Memory B cell (primary cell): ENCODE data around the gene CCDC88B.

Experiments
- ATAC-seq: fragments of 150-1000 bp; cut with Tn5 transposase; 2 replicates; pipeline ENCODE4 v1.10.0; 2021; ENCODE audit warnings: low read depth, mild to moderate bottlenecking, moderate library complexity
- DNase-seq, 2 donors: peaks; one replicate each; pipeline ENCODE4 v3.0.0; 2022; ENCODE audit warnings: low spot score in 2 of 2
- H3K27ac Mint-ChIP-seq: one replicate; pipeline ENCODE4 v1.8.0; 2022; ENCODE audit warnings: mild to moderate bottlenecking, moderate library complexity, mixed read lengths
- H3K27me3 Mint-ChIP-seq: one replicate; pipeline ENCODE4 v1.8.0; 2022; ENCODE audit warnings: mixed read lengths
- H3K36me3 Mint-ChIP-seq: one replicate; pipeline ENCODE4 v1.8.0; 2022; ENCODE audit warnings: mild to moderate bottlenecking, mixed read lengths
- H3K4me1 Mint-ChIP-seq: one replicate; pipeline ENCODE4 v1.8.0; 2022; ENCODE audit warnings: mixed read lengths
- H3K4me3 Mint-ChIP-seq: one replicate; pipeline ENCODE4 v1.8.0; 2022; ENCODE audit warnings: mild to moderate bottlenecking, moderate library complexity, mixed read lengths
- H3K9me3 Mint-ChIP-seq: one replicate; pipeline ENCODE4 v1.8.0; 2022; ENCODE audit warnings: mixed read lengths

Gene CCDC88B

GRCh38 chr11:64391839-64392238 lies 51.8 kb downstream of the CCDC88B start:
- peaks cover 4% of the 10 kb centered on the region for H3K36me3 Mint-ChIP-seq
- H3K9me3 Mint-ChIP-seq = peaks cover 3% of the 10 kb centered on the region
- DNase-seq = no peak
- no peak overlapping the region for H3K27ac Mint-ChIP-seq
- H3K4me3 Mint-ChIP-seq = no peak overlapping the region
- H3K27me3 Mint-ChIP-seq = peaks cover 14% of the 10 kb centered on the region
- H3K4me1 Mint-ChIP-seq = peaks cover 1% of the 10 kb centered on the region
- ATAC-seq = no peak

- H3K36me3 Mint-ChIP-seq = no peaks in the 10 kb centered on the region
- no peaks in the 10 kb centered on the region for H3K4me1 Mint-ChIP-seq
- no peaks in the 10 kb centered on the region for H3K9me3 Mint-ChIP-seq
- ATAC-seq (no peak), DNase-seq (no peak)
- no peak overlapping the region for H3K27ac Mint-ChIP-seq
- peaks cover 20% of the 10 kb centered on the region for H3K27me3 Mint-ChIP-seq
- no peak overlapping the region for H3K4me3 Mint-ChIP-seq
These were observed 55.6 kb downstream of the CCDC88B start for GRCh38 chr11:64395545-64396078.

GRCh38 chr11:64396079-64396591 lies 56.1 kb downstream of the CCDC88B start:
- H3K36me3 Mint-ChIP-seq = no peaks in the 10 kb centered on the region
- no peak overlapping the region for H3K4me3 Mint-ChIP-seq
- ATAC-seq = no peak
- H3K4me1 Mint-ChIP-seq = no peaks in the 10 kb centered on the region
- H3K27ac Mint-ChIP-seq = no peak overlapping the region
- peaks cover 22% of the 10 kb centered on the region for H3K27me3 Mint-ChIP-seq
- H3K9me3 Mint-ChIP-seq = no peaks in the 10 kb centered on the region
- no peak for DNase-seq

DNA sequence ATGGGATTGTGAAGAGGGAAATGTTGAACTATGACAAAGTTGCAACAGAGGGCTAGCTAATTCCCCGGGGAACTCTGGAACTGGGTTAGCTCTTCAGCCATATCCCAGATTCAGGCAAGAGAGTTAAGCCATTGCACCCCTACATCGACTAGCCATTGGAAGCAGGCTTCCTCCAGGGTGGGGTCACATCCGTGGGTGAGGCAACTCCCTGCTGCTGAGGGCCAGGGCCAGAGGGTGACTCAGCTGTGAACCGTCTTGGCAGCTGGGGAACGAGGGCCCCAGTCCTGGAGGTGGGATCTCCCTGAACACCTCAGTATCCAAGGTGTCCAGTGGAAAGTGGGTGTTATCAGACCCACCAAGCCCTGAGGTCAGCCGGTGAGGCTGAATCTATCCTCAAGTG lies 60.1 kb downstream of the CCDC88B start:
- Mint-ChIP-seq H3K9me3 (peaks cover 4% of the 10 kb centered on the region), H3K27me3 (peaks cover 25% of the 10 kb centered on the region), H3K27ac (no peak overlapping the region), H3K36me3 (no peaks in the 10 kb centered on the region), H3K4me3 (no peak overlapping the region), H3K4me1 (no peaks in the 10 kb centered on the region)
- DNase-seq = no peak
- ATAC-seq = no peak

GRCh38 chr11:64400667-64401066 lies 60.7 kb downstream of the CCDC88B start:
- Mint-ChIP-seq H3K36me3 (no peaks in the 10 kb centered on the region), H3K27ac (no peak overlapping the region), H3K4me1 (no peaks in the 10 kb centered on the region), H3K4me3 (no peak overlapping the region), H3K9me3 (peaks cover 4% of the 10 kb centered on the region), H3K27me3 (peaks cover 21% of the 10 kb centered on the region)
- ATAC-seq (no peak), DNase-seq (no peak)

DNA sequence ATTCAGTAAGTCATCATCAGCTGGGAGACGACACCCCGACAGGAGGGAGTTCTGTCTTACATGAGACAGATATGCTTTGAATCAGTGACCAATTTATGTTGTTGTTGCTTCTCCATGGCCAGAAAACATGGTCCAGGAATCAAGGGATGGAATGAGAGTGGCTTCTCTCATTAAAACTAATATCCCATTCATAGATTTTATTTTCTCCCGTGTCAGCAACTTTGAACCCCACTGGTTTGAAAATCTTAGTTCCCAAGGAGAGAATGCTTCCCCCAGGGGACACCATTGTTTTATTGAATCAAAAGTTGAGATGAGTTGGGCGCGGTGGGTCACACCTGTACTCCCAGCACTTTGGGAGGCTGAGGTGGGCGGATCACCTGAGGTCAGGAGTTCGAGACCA lies 61.8 kb downstream of the CCDC88B start:
- Mint-ChIP-seq H3K9me3 (peaks cover 4% of the 10 kb centered on the region), H3K4me3 (no peak overlapping the region), H3K4me1 (no peaks in the 10 kb centered on the region), H3K27me3 (peaks cover 19% of the 10 kb centered on the region), H3K36me3 (no peaks in the 10 kb centered on the region), H3K27ac (no peak overlapping the region)
- no peak for ATAC-seq
- no peak for DNase-seq

GRCh38 chr11:64403106-64403505 lies 63.1 kb downstream of the CCDC88B start:
- Mint-ChIP-seq H3K27me3 (peaks cover 19% of the 10 kb centered on the region), H3K4me1 (peaks cover 2% of the 10 kb centered on the region), H3K27ac (no peak overlapping the region), H3K36me3 (no peaks in the 10 kb centered on the region), H3K9me3 (peaks cover 4% of the 10 kb centered on the region), H3K4me3 (no peak overlapping the region)
- no peak for ATAC-seq
- DNase-seq = no peak

- Mint-ChIP-seq H3K27ac (no peak overlapping the region), H3K36me3 (no peaks in the 10 kb centered on the region), H3K9me3 (peaks cover 4% of the 10 kb centered on the region), H3K4me1 (peaks cover 5% of the 10 kb centered on the region), H3K27me3 (peaks cover 27% of the 10 kb centered on the region), H3K4me3 (no peak overlapping the region)
- ATAC-seq = no peak
- DNase-seq = no peak
These were observed 66.4 kb downstream of the CCDC88B start for GRCh38 chr11:64406221-64406946.
